CD4-positive, alpha-beta T cell treated with Interleukin-17A for 4 hours (primary cell): Measurements from ENCODE around the gene ZCRB1.
"Not testable (repeated sequence)": the region's sequence is repeated elsewhere in the genome, so short reads cannot be mapped to it uniquely, and the experiment has no call there.

Experiments used
- DNase-seq: peaks from one replicate; pipeline ENCODE4 v3.0.0-alpha.2; 2020; ENCODE audit warnings: mixed read lengths

Gene ZCRB1

GRCh38 chr12:42325653-42326474 lies at the start of gene ZCRB1, which contains the start of gene PPHLN1:
TSS of gene ZCRB1 (minus strand) at chr12:42326094. CDS start at chr12:42324102, 1,992 bp downstream.
TSS of gene PPHLN1 (plus strand) at chr12:42326167. CDS start at chr12:42335903, 9,736 bp downstream.
- peak; percentile 83 for DNase-seq

- no peak for DNase-seq
Measured at GRCh38 chr12:42373669-42374068, 47.8 kb upstream of the ZCRB1 start.

- peak; percentile 15 for DNase-seq
Measured at GRCh38 chr12:42372154-42372791, 46.4 kb upstream of the ZCRB1 start.

GRCh38 chr12:42370013-42370412 lies 44.1 kb upstream of the ZCRB1 start:
- no peak for DNase-seq

- no peak for DNase-seq
Measured at GRCh38 chr12:42365486-42365885, 39.6 kb upstream of the ZCRB1 start.

- DNase-seq, result no peak
Measured at GRCh38 chr12:42364692-42365091, 38.8 kb upstream of the ZCRB1 start.

GRCh38 chr12:42362647-42363260 lies 36.9 kb upstream of the ZCRB1 start:
- DNase-seq, result no peak

GRCh38 chr12:42361909-42362646 lies 36.2 kb upstream of the ZCRB1 start:
- DNase-seq, result no peak

GRCh38 chr12:42360747-42361403 lies 35.0 kb upstream of the ZCRB1 start:
- DNase-seq, result no peak

- no peak for DNase-seq
Measured at GRCh38 chr12:42356344-42356743, 30.4 kb upstream of the ZCRB1 start.

- DNase-seq, result not testable (repeated sequence)
Measured at GRCh38 chr12:42350021-42350407, 24.1 kb upstream of the ZCRB1 start.

- not testable (repeated sequence) for DNase-seq
Measured at GRCh38 chr12:42349119-42350020, 23.5 kb upstream of the ZCRB1 start.

GRCh38 chr12:42346403-42347002 lies 20.6 kb upstream of the ZCRB1 start:
- DNase-seq, result no peak

- DNase-seq, result no peak
Measured at GRCh38 chr12:42343721-42344120, 17.8 kb upstream of the ZCRB1 start.

- DNase-seq, result no peak
Measured at GRCh38 chr12:42342028-42342427, 16.1 kb upstream of the ZCRB1 start.

GRCh38 chr12:42338280-42338679 lies 12.4 kb upstream of the ZCRB1 start:
- no peak for DNase-seq

GRCh38 chr12:42336286-42336685 lies 10.4 kb upstream of the ZCRB1 start:
- DNase-seq, result no peak

- DNase-seq, result peak; percentile 51
Measured at GRCh38 chr12:42332301-42333285, 6.7 kb upstream of the ZCRB1 start.

- not testable (repeated sequence) for DNase-seq
Measured at GRCh38 chr12:42330097-42330496, 4.2 kb upstream of the ZCRB1 start.

GRCh38 chr12:42327227-42327590 lies 1.3 kb upstream of the ZCRB1 start:
- DNase-seq, result no peak
